NCI-H2227 (cell line): ENCODE data around the gene NTSR1.

Source experiments
- DNase-seq: peaks from one replicate; lab custom pipeline; 2025; ENCODE audit not compliant: unreplicated experiment; lab: John Stamatoyannopoulos, UW

Gene NTSR1

GRCh38 chr20:62706857-62707256 lies 1.8 kb upstream of the NTSR1 start:
- DNase-seq: no peak

- no peak for DNase-seq
These were observed 1.2 kb upstream of the NTSR1 start for GRCh38 chr20:62707276-62707920.

GRCh38 chr20:62707921-62708521 lies 615 bp upstream of the NTSR1 start:
- peak; percentile 54 for DNase-seq

- DNase-seq: no peak
These were observed 885 bp downstream of the NTSR1 start for GRCh38 chr20:62709537-62709905.

GRCh38 chr20:62710221-62710885 lies 1.7 kb downstream of the NTSR1 start:
- DNase-seq: no peak

GRCh38 chr20:62710886-62711702 lies 2.5 kb downstream of the NTSR1 start:
- DNase-seq: no peak

- no peak for DNase-seq
These were observed 3.1 kb downstream of the NTSR1 start for GRCh38 chr20:62711703-62712101.

- DNase-seq: no peak
These were observed 4.0 kb downstream of the NTSR1 start for GRCh38 chr20:62712606-62713005.

GRCh38 chr20:62714006-62714405 lies 5.4 kb downstream of the NTSR1 start:
- DNase-seq: no peak

- DNase-seq: no peak
These were observed 6.2 kb downstream of the NTSR1 start for GRCh38 chr20:62714799-62715198.

- no peak for DNase-seq
These were observed 6.6 kb downstream of the NTSR1 start for GRCh38 chr20:62715201-62715600.

- no peak for DNase-seq
These were observed 7.7 kb downstream of the NTSR1 start for GRCh38 chr20:62716198-62716940.

- no peak for DNase-seq
These were observed 8.3 kb downstream of the NTSR1 start for GRCh38 chr20:62716941-62717310.

GRCh38 chr20:62717933-62718332 lies 9.3 kb downstream of the NTSR1 start:
- no peak for DNase-seq

- DNase-seq: no peak
These were observed 9.9 kb downstream of the NTSR1 start for GRCh38 chr20:62718546-62718945.

GRCh38 chr20:62719250-62719935 lies 10.8 kb downstream of the NTSR1 start:
- no peak for DNase-seq

GRCh38 chr20:62721511-62722370 lies 13.1 kb downstream of the NTSR1 start:
- DNase-seq: no peak

GRCh38 chr20:62722627-62723026 lies 14.0 kb downstream of the NTSR1 start:
- no peak for DNase-seq

- DNase-seq: no peak
These were observed 14.7 kb downstream of the NTSR1 start for GRCh38 chr20:62723351-62723750.
